NCI-H1417 (cell line): ENCODE measurements around the gene HIGD1C.
"Not testable (repeated sequence)": the region's sequence is repeated elsewhere in the genome, so short reads cannot be mapped to it uniquely, and the experiment has no call there.

Experiments
- DNase-seq, 3 experiments: peaks; one replicate each; lab custom pipeline; 2025; lab: John Stamatoyannopoulos, UW

HIGD1C gene

GRCh38 chr12:50933459-50934124, 18.8 kb upstream of the HIGD1C start:
- DNase-seq, result no peak

DNA sequence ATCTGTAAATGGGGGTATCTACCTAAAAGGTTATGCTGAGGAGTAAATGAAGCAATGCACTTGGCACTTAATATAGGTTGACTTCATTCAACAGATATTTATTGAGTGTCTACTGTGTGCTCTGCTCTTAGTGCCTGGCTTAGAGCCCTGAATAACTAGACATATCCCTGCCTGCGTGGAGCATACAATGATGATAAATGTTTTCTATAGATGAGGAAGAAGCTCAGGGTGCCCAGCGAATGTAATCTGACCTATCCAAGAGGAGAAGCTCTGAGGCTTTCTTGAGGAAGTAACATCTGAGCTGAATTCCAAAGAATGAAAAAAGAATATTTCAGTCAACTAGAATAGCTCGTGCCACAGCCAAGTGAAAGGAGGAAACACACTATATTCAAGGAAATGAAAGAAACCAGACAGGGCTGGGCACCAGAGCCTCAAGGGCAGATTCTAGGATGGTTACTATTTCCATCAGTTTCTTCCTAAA, 17.9 kb upstream of the HIGD1C start:
- no peak for DNase-seq

DNA sequence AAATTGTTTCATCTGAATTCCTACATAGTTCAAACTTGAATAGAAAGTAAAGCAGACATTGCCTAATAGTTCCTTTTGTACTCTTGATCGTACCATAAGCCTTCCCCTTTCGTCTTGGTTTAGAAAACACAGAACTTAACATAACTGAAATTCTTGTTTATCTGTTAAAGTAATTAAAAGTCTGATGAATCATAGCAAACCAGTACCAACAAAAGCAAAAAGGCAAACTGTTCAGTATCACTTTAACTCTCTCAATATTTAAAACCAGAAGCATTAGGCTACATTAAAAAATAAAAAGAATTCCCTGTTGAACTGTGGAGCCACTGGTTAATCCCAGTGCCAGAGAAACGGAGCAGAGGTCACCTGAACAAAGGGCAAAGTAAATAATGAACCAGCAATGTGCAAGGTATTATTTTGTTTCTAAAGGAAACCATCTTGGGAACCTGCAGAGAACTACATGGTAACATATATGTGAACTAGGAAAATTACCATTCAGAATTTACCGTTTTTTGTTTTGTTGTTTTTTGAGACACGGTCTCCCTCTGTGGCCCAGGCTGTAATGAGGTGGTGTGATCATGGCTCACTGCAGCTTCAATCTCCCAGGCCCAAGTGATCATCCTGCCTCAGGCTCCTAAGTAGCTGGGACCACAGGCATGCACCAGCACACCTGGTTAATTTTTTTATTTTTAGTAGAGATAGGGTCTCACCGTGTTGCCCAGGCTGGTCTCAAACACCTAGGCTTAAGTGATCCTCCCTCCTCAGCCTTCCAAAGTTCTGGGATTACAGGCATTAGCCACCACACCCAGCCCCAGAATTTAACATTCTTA, 17.1 kb upstream of the HIGD1C start:
- DNase-seq, result no peak

- no peak for DNase-seq
These were observed 15.4 kb upstream of the HIGD1C start for GRCh38 chr12:50936821-50937530.

DNA sequence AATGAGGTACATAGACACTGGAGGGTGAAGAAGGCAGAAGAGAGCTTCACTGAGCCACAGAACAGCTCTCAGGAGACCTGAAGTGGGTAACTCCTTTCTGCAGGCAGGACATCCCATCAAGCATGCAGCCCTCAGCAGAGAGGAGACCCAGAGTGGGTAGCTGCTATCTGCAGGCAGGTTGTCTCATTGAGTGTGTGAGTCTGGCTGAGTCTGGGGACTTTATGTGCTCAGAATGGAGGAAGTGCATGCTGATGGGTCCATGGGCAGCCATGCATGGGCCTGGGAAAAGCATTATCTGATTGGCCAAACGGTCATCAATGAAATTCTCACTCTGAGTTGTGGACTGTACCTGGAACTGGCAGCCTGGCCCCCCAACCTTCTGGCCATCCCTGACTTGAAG, 14.7 kb upstream of the HIGD1C start:
- no peak for DNase-seq

GRCh38 chr12:50947933-50948626, 4.3 kb upstream of the HIGD1C start:
- no peak for DNase-seq

DNA sequence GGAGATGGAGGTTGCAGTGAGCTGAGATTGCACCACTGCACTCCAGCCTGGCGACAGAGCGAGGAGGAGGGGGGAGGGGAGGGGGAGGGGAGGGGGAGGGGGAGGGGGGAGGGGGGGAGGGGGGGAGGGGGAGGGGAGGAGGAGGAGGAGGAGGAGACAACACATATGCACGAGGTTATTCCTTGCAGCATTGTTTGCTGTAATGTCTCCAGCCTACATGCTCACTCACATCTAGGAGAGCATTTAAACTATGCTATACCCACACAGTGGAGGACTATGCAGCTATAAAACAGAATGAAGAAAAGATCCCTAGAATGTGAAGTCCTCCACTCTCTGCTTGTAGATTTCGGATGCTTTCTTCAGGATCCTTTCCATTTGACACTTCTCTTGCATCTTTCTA, 3.5 kb upstream of the HIGD1C start:
- DNase-seq, result no peak

DNA sequence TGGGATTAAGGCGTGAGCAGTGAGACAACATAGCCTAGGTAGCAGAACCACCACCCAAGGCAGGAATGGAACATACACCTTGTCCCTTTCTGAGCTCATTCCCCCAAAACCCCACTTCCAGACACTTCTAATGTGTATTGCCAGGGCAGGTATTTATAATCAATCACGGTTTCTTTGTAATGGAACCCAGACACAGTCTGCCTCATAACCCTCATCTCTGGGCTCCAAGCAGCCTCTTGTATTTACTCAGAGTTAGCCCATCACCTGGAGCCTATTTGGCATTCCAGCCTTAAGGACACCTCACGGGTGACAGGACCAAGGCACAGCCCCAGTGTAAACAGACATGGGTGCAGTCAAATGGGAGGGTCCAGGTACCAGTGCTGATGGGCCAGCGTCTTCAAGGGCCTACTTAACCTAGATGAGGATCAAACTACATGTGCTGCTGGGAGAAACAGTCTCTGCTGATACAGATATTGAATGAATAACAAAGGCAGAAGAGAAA, 2.5 kb upstream of the HIGD1C start:
- no peak for DNase-seq

DNA sequence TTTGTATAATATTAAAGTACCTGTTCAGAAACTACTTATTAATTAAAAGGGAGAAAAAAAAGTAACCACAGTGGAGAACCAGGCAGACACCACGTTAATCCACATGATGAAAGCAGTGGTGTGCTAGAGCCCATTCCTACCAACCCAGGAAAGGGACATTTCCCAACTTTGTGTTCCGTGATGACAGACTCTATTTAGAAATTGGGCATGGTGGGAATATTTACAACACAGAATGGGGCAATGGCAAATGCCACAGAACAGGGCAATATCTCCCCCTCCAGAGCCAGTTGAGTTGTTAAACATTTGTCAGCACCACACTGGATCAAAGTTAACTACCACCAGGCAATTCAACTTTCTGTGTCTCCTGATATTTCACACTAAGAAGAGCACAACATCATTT, 1.2 kb upstream of the HIGD1C start:
- no peak for DNase-seq

DNA sequence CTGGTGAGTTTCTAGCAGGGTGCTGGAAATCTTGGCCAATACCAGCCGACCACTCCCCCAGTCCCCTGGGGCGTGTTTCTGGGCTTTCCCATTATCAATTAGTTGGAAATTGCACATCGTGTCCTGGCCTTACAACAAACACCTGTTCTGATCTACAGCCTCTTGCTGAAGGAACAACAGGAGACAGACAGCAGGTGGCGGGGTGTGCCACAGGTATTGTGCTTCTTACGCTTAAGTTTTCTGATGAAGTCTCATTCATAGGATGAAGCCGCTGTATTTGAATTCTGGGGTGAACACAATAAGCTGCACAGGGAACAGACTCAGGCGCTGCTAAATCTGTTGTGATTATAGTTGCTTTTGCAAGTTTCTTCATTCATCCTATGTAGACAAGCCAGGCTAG, 703 bp downstream of the HIGD1C start:
- peak in 2 of 3 experiments; percentile 58 to 75 for DNase-seq

GRCh38 chr12:50954789-50955188, 2.4 kb downstream of the HIGD1C start:
- not testable (repeated sequence) for DNase-seq

DNA sequence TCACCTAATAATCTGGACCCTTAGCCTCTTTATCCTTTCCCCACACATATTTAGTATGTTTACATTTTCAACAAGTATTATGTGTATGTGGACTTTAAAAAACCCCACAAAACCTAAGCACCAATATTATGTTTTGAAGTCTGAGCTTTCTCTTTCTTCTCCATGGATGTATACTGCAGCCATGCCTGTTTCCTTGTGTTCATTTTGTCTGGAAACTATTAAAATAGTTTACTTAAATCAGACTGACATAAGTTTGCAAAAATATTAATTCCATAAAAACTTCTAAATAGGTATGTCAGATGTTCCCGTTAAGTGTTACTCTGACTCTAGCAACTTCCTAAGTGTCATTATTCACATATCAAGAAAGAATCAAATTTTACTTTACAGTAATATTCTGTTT, 2.9 kb downstream of the HIGD1C start:
- DNase-seq, result no peak

GRCh38 chr12:50955697-50956096, 3.4 kb downstream of the HIGD1C start:
- no peak for DNase-seq

GRCh38 chr12:50960130-50960529, 7.8 kb downstream of the HIGD1C start:
- DNase-seq, result no peak

- DNase-seq, result no peak
These were observed 9.4 kb downstream of the HIGD1C start for GRCh38 chr12:50961708-50962107.

DNA sequence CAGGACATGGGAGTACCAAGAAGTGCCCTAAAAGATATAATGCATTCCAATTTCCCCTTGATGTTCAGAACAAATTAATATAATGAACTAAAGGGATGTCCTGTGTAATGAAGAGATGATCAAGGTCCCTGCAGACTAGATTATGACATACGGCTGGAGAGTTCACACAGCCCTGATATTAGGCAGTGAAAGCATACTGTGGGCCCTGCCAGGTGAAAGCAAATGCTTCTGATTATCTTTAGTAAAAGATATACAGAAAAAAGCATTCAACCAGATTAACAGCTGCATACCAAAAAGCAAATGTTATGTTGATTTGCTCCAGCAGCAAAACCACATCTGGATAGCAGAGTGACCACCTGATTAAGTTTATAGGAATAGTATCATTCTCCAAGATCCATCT, 12.1 kb downstream of the HIGD1C start:
- DNase-seq, result no peak

DNA sequence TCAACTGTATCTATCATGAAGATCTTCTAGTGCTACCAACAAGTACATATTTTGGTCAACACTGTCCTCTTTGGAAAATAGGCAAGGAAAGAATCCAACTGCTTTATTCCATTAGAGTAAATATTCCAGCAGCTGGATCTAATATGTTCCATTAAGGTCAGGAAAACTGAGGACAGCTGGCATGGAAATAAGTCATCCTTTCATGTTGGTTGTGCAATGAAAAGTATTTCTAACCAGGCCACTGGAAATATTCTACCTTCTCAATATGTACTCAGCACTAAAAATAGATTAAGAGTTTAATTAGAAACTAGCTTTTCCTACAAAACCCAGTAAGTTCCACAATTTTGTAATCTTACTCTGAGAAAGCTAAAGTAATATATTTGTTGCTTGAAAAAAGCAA, 19.6 kb downstream of the HIGD1C start:
- no peak for DNase-seq

- no peak for DNase-seq
These were observed 27.2 kb downstream of the HIGD1C start for GRCh38 chr12:50979369-50980052.

DNA sequence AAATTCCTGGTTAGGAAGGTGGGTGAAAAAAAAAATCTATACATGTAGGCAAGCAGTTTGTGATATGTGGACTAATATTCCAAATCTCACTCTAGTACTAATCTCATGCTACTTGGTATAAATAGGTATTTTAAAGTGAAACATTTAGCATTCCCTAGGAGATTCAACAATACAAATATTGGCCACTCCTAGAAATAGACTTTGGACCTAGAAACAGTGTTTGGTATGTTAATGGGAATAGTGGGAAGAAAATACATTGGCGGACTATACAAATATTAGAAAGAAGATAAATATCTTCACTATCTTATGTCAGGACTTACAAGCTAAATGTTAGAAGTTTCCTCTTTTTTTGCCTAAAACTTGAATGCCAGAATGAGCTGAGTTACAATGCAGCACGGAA, 28.2 kb downstream of the HIGD1C start:
- no peak for DNase-seq

GRCh38 chr12:50981319-50982239, 29.2 kb downstream of the HIGD1C start:
- DNase-seq, result peak in 1 of 3 experiments; percentile 79
